Measurements from ENCODE around the gene SORBS1.

Gene SORBS1

DNA sequence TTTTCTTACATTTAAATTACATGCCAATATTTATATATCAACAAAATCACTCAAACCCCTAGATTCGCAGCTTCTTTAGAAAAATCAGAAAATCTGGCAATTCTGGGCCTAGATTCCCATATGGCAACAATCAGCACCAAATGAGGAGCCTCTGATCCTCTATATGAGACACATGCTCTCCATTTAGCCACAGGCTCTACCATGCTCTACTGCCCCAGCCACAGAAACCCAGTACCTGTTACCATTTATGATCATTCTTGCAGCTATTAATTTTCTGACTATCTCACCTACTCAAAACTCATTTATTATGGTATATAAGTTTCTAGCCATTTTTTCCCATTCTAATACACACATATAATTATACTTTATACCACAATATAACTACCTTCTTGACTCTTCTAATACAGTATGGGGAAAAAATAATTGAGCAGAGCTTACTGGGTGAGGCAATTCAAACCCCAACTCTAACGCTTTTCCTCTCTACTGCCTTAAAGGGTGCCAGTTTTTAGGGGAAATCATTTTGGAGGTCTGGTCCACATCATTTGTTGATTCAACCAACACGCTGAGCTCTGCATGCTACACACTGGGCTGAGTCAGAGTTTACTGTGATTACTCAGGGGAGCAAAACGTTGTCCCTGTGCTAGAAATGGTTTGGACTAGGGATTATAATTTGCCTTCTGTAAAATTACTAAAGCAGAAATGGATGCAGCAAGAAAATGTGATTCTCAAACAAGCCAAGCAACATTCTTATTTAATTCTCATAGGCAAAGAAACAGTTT lies 281.9 kb downstream of the SORBS1 start:
- in situ Hi-C loops (cut with MboI; ENCODE audit: low sequenced_read_pairs) = no loop called here

GRCh38 chr10:95278061-95278988 lies 282.8 kb downstream of the SORBS1 start:
- in situ Hi-C loops (cut with MboI; ENCODE audit: low sequenced_read_pairs) = no loop called here

DNA sequence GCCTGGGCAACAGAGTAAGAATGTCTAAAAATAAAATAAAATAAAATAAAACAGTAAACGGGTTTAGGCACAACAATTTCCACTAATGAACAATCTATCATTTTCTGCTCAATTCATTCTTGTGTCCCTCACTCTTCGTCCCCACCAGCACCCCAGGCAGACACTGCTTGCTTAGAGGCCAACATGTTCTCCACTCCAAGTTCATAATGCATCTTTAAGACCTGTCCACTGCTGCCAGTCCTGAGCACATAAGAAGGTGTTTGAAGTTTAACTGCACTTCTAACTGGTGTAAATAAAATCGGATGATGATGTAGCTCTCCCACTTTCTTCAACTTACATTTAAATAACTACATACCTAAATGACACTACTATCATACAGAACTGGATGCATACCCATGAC lies 283.6 kb downstream of the SORBS1 start:
- in situ Hi-C loops (cut with MboI; ENCODE audit: low sequenced_read_pairs) = no loop called here

DNA sequence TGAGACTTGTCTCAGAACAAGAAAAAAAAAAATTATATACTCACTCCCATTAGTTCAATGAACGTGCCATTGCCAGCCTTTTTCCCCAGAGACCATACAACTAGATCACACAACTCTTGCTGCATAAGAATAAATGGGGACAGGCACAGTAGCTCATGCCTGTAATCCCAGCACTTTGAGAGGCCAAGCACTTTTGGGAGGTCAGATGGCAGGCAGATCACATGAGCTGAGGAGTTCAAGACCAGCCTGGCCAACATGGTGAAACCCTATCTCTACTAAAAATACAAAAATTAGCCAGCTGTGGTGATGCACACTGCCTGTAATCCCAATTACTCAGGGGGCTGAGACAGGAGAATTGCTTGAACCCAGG lies 284.0 kb downstream of the SORBS1 start:
- in situ Hi-C loops (cut with MboI; ENCODE audit: low sequenced_read_pairs) = no loop called here

GRCh38 chr10:95276367-95277200 lies 284.6 kb downstream of the SORBS1 start:
- in situ Hi-C loops (cut with MboI; ENCODE audit: low sequenced_read_pairs) = no loop called here

- in situ Hi-C loops (cut with MboI; ENCODE audit: low sequenced_read_pairs) = no loop called here
Observed at GRCh38 chr10:95275726-95276366, 285.3 kb downstream of the SORBS1 start.

DNA sequence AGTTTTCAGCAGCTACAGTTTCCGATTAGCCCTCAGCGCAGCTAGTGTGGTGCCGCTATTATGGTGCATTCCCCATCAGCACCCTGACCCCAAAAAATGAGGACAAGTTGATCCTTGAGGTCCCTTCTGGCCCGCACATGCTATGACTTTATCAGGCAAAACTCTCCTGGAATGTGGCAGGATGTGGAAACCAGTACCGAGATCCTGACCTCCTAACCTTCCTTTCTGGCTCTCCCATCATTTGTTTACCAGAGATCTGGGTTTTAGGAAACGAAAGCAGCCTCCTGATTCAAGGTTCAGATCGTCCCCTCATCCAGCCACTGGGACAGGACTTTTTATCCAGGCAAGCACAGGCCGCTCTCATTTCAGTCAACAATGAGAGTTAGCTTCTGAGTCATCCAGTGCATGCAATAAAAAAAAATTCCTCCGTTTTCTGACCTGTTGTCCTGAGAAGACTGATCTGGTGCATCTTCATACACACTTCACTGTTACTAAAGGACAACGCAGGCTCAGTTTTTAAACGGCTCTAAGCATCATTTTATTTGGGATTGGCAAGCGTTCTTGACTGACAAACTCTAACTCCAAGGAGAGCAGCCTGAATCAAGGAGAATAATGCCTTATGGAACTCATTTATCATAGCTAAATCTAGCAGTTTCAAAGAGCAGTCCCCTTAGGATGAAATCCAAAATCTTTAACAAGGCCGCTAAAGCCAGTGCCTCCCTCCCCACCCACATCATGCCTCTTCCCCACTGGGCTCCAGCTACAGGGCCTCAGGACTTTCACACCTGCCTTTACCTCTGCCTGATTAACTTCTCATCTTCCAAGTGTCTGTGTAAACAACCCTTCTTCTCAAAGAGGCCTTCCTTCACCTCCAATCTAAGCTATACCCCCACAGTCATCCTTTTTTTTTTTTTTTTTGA lies 287.5 kb downstream of the SORBS1 start:
- in situ Hi-C loops (cut with MboI; ENCODE audit: low sequenced_read_pairs) = no loop called here

DNA sequence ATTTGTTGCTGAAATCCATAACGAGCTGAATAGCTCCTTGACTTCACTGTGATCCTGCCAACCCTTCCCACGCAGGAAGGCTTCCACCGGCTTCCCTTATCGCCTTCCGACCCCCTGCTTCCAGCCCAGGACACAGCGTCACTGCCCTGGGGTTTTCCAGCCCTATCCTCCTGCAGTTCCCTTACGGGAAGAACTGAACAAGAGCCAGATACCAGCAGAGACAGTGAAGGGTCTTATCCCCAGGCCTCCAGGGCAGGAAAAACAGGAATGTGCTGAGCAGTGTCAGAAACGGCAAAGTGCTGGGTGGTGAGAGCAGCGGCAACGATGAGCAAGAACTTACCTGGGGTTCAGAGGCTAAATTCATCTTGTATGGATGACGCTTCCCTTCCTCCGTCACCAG lies 292.7 kb downstream of the SORBS1 start:
- in situ Hi-C loops (cut with MboI; ENCODE audit: low sequenced_read_pairs) = no loop called here

GRCh38 chr10:95267251-95267650 lies 293.9 kb downstream of the SORBS1 start:
- in situ Hi-C loops (cut with MboI; ENCODE audit: low sequenced_read_pairs) = no loop called here

DNA sequence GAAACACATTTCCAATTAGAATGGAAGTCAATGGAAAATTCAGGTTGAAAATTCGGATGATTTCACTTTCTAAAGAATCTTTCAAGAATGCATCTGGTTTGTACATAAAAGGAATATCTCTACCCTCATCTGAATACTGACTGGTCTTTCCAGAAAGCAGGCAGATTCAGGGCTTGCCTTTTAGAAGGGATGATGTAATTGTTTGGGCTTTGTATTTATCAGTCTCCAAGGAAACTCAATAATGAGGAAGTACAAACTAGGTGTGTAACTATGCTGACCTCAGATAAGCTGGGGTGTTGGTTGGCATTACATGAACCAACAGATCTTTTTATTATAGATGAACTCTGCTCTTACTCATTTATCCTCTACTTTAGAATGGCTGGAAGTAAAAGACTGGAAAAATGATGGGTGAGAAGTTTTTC lies 294.5 kb downstream of the SORBS1 start:
- in situ Hi-C loops (cut with MboI; ENCODE audit: low sequenced_read_pairs) = no loop called here

GRCh38 chr10:95265572-95265971 lies 295.6 kb downstream of the SORBS1 start:
- in situ Hi-C loops (cut with MboI; ENCODE audit: low sequenced_read_pairs) = no loop called here

- in situ Hi-C loops (cut with MboI; ENCODE audit: low sequenced_read_pairs) = no loop called here
Observed at GRCh38 chr10:95264227-95265051, 296.7 kb downstream of the SORBS1 start.

- in situ Hi-C loops (cut with MboI; ENCODE audit: low sequenced_read_pairs) = no loop called here
Observed at GRCh38 chr10:95263864-95264226, 297.3 kb downstream of the SORBS1 start.

GRCh38 chr10:95262763-95263518 lies 298.2 kb downstream of the SORBS1 start:
- in situ Hi-C loops (cut with MboI; ENCODE audit: low sequenced_read_pairs) = no loop called here

DNA sequence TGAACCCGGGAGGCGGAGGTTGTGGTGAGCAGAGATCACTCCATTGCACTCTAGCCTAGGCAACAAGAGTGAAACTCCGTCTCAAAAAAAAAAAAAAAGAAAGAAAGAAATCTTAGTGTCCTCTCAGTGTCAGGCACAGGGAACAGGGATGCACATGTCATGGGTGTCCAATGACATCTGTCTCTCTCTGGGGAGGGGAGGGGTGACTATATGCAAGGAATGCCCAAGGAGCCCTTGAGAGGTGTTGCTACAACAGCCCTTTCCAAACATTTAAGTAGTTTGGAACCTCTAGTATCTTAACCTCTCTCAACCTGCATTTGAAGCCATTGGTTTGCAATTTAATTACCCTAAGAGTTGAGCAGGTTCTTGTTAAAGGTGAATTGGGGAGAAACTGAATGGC lies 299.2 kb downstream of the SORBS1 start:
- in situ Hi-C loops (cut with MboI; ENCODE audit: low sequenced_read_pairs) = no loop called here

Data from HL-60/S4 (cell line).